ENCODE data around the gene ASB17.
"Not testable (repeated sequence)": the region's sequence is repeated elsewhere in the genome, so short reads cannot be mapped to it uniquely, and the experiment has no call there.

ASB17 gene

DNA sequence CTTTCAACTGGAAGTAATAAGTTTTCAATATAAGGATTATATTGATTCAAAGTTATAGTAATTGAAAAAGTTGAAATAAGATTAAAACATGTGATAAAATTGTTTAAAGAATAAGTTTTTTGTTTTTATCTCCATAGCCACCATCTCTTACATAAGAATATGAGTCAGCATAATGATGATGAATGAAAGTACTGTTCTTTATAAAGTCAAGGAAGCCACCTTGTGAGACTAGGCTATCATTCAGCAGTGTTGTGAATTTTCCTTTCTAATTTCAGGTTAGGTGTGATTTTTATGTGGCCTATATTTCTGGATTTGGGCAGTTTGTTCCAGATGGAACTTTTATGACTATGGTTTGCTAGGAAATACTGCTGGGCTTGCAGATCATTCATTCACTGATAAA lies 22.4 kb upstream of the ASB17 start:
- CTCF ChIA-PET, result no interaction called here
- TF ChIP-seq, protein P1, sequence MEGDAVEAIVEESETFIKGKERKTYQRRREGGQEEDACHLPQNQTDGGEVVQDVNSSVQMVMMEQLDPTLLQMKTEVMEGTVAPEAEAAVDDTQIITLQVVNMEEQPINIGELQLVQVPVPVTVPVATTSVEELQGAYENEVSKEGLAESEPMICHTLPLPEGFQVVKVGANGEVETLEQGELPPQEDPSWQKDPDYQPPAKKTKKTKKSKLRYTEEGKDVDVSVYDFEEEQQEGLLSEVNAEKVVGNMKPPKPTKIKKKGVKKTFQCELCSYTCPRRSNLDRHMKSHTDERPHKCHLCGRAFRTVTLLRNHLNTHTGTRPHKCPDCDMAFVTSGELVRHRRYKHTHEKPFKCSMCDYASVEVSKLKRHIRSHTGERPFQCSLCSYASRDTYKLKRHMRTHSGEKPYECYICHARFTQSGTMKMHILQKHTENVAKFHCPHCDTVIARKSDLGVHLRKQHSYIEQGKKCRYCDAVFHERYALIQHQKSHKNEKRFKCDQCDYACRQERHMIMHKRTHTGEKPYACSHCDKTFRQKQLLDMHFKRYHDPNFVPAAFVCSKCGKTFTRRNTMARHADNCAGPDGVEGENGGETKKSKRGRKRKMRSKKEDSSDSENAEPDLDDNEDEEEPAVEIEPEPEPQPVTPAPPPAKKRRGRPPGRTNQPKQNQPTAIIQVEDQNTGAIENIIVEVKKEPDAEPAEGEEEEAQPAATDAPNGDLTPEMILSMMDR (IDR thresholded peaks at IDR 0.05; ENCODE audit: insufficient read depth, low read length, missing control alignments), result no peak

DNA sequence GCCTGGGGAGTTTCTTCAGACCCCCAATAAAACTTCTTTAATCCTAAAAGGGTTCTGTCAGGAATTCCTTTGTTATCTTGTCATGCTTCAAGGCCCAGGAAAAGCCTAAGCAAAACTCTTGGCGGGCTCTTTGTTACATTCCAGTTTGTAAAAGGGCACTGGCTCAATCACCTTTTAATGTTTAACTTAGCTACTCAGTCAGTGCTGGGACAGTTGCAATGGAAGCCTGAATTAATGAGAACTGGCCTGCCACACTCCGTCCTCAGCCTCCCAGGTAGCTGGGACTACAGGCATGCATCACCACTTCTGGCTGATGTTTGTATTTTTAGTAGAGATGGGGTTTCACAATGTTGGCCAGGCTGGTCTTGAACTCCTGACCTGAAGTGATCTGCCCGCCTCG lies 21.3 kb upstream of the ASB17 start:
- DNase-seq (ENCODE audit: low read depth, low spot score), result no peak
- POLR2A ChIA-PET, result no interaction called here
- CTCF ChIA-PET, result no interaction called here
- TF ChIP-seq, protein P1 (IDR thresholded peaks at IDR 0.05; ENCODE audit: insufficient read depth, low read length, missing control alignments), result no peak
- no peak overlapping the region for H3K4me3 ChIP-seq (ENCODE audit: low read depth, low read length)

More for the DNA sequence above, 22.4 kb upstream of the ASB17 start:
- no peak overlapping the region for H3K4me3 ChIP-seq (ENCODE audit: low read depth, low read length)
- no peak for DNase-seq (ENCODE audit: low read depth, low spot score)
- POLR2A ChIA-PET, result no interaction called here

DNA sequence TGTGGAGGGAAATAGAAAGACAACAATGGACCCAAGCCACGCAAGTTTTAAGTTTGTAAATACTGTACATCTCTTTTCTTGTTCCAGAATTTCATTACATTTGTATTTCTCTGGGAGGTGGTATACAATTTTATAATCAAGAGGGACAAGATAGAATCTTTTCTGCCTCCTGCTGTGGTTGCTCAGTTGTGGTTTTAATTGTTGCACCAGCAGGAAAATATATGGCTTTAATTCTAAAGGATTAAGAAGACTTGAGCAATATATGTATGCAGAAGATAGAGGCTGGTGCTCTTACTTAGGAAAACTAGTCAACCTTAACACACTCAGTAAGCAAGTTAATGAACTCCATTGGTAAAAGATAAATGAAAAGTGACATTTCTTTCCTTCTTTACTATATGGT lies 19.8 kb upstream of the ASB17 start:
- TF ChIP-seq, protein P1 (IDR thresholded peaks at IDR 0.05; ENCODE audit: insufficient read depth, low read length, missing control alignments), result no peak
- no peak overlapping the region for H3K4me3 ChIP-seq (ENCODE audit: low read depth, low read length)
- ChIA-PET CTCF (no interaction called here), POLR2A (no interaction called here)
- no peak for DNase-seq (ENCODE audit: low read depth, low spot score)

DNA sequence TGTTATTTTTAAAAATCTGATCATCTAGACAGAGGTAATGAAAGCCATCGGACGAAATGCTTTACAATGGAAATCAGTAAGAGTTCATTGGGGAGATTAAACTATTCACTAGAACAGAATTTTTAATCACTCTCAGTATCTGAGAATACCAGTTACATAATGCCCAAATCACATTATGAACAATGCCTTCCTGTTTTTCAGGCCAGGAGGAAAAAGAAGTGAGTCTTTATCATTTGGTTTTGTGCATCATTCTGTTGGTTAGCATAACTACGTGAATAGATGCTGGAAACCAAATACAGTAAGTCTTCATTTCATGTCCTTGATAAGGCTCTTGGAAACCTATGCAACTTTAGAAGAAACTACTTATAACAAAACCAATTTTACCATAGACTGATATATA lies 18.0 kb upstream of the ASB17 start:
- ChIA-PET CTCF (no interaction called here), POLR2A (no interaction called here)
- DNase-seq (ENCODE audit: low read depth, low spot score), result no peak
- TF ChIP-seq, protein P1 (IDR thresholded peaks at IDR 0.05; ENCODE audit: insufficient read depth, low read length, missing control alignments), result no peak
- H3K4me3 ChIP-seq (ENCODE audit: low read depth, low read length), result no peak overlapping the region

DNA sequence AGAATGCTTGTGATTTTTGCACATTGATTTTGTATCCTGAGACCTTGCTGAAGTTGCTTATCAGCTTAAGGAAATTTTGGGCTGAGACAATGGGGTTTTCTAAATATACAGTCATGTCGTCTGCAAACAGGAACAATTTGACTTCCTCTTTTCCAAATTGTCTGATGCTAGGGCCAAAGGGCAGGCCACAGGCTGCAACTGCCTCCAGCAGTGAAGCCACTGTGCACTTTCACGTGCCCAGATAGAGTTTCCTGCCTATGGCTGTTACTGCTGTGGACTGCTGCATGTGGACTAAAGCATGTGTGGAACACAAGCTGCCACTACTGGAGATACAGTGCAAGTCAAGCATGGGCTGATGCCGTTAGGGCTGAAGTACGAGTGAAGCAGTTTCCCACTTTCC lies 10.8 kb upstream of the ASB17 start:
- POLR2A ChIA-PET; CTCF ChIA-PET; H3K4me3 ChIP-seq (ENCODE audit: low read depth, low read length); DNase-seq (ENCODE audit: low read depth, low spot score): not testable (repeated sequence)

DNA sequence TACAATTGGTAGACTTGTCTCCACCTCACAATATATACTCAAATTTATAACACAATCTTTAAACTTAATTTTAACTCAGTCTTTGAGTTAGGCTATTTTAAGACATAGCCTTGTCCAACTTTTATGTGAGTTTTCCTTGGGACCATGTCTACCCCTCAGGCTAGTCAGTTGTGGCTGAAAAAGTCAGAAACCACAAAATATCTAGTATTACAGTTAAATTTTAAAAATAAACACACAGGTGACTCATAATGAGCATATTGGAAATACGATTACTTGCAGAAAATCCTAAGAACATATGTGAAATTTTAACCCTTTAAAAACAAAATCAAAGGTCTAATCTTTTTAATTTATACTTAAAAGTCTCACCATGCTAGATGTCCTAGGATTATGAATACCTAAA lies 4.8 kb upstream of the ASB17 start:
- CTCF ChIA-PET, result no interaction called here
- POLR2A ChIA-PET, result no interaction called here
- DNase-seq (ENCODE audit: low read depth, low spot score), result no peak
- no peak overlapping the region for H3K4me3 ChIP-seq (ENCODE audit: low read depth, low read length)
- TF ChIP-seq, protein P1 (IDR thresholded peaks at IDR 0.05; ENCODE audit: insufficient read depth, low read length, missing control alignments), result no peak

DNA sequence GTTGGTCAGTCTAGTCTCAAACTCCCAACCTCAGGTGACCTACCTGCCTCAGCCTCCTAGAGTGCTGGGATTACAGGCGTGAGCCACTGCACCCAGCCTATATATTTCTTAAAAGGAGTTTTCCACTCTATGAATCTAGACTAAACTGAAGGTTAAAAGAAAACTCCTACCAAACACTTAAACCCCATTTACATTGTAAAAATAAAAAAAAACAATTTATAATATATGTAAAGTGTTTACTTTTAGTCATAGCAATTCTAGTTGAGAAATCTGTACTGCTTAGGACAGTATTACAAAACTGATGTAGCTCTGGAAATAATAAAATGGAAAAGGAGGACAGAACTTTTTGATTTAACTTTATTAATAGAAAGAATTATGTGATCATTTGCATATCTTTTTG lies 9.5 kb downstream of the ASB17 start:
- no peak overlapping the region for H3K4me3 ChIP-seq (ENCODE audit: low read depth, low read length)
- ChIA-PET POLR2A (no interaction called here), CTCF (no interaction called here)
- no peak for DNase-seq (ENCODE audit: low read depth, low spot score)
- TF ChIP-seq, protein P1 (IDR thresholded peaks at IDR 0.05; ENCODE audit: insufficient read depth, low read length, missing control alignments), result no peak

All from AG04449 (cell line).